LNCaP clone FGC (cell line): ENCODE results near the gene CRELD2.

Experiments
- DNase-seq: peaks from one replicate; pipeline ENCODE4 v3.0.0-alpha.2; 2011; ENCODE audit warnings: low read depth
- H3K4me3 ChIP-seq: 2 replicates; pipeline ENCODE4 v1.5.1; 2011; ENCODE audit warnings: mild to moderate bottlenecking, low read depth, low read length, control low read depth
- CTCF ChIP-seq: IDR thresholded peaks from 2 replicates; pipeline ENCODE4 v1.5.1; 2012; ENCODE audit warnings: mild to moderate bottlenecking; ENCODE audit not compliant: control insufficient read depth, insufficient read depth; ENCODE audit errors: extremely low read depth

CRELD2 gene

GRCh38 chr22:49957826-49958365, 39.5 kb downstream of the CRELD2 start:
- TF ChIP-seq CTCF = no peak
- no peak for DNase-seq
- H3K4me3 ChIP-seq = no peak overlapping the region

- TF ChIP-seq CTCF = no peak
- DNase-seq = no peak
- H3K4me3 ChIP-seq = no peak overlapping the region
Observed at GRCh38 chr22:49958366-49958921, 40.0 kb downstream of the CRELD2 start.

DNA sequence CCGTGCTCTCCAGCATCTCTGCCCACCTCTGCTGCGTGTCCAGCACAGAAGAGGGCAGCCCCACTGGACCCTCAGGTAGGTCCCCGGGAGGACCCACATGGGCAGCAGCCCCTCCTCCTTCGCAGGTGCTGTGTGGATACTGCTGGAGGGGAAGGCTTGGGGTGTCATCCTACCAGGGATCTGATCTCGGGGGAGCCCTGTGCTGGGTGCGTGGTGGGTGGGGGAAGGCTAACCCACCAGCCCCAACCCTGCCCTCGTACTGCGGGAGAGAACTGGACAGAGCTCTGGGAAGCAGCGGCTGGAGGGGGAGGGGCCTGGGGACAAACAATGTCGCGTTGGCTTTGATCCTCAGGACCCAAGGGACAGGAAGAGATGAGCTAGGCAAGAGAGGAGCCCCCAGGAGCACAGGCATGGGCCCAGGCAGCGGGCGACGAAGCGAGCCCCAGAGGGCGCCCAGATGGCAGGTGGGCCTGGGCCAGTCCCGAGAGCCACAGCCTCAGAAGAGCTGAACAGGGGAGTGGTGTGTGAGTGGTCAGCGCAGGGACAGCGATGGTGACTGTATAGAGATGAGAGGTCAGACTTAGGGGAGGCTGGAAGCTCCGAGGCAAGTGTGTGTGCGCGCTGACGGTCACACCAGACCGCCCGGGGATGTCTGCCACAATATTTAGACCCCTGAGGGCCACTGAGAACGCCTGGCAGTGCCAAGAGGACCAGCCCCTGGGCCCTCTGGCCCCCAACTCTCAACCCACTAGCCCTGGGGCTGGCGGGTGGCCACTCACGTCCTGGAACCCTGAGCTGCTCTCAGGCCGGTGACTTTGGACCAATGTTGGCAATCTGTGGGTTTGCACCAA, 40.7 kb downstream of the CRELD2 start:
- TF ChIP-seq CTCF = no peak
- no peak for DNase-seq
- H3K4me3 ChIP-seq = peak overlapping the region; percentile 63

GRCh38 chr22:49959782-49960158, 41.3 kb downstream of the CRELD2 start:
- TF ChIP-seq CTCF = no peak
- no peak for DNase-seq
- H3K4me3 ChIP-seq = peak overlapping the region; percentile 63

DNA sequence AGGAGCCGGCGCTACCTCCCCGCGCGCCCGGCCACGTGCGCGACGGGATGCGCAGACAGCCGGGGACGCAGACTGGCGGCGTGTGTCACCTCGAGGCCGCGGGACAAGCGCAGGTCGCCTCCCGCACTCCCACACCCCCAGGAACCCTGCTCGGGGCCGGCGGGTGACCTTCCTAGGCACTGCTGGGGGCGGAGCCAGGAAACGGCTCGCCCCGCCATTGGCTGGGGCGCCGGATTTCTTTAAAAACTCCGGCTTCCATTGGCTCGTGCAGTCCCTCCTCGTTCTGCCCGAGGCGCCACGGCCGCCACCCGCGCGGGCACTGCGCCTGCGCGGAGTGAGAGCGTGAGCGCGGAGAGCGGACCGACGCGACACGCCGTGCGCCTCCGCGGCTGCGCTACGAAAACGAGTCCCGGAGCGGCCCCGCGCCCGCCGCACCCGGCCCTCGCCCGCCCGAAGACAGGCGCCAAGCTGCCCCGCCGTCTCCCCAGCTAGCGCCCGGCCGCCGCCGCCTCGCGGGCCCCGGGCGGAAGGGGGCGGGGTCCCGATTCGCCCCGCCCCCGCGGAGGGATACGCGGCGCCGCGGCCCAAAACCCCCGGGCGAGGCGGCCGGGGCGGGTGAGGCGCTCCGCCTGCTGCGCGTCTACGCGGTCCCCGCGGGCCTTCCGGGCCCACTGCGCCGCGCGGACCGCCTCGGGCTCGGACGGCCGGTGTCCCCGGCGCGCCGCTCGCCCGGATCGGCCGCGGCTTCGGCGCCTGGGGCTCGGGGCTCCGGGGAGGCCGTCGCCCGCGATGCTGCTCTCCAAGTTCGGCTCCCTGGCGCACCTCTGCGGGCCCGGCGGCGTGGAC, 41.9 kb downstream of the CRELD2 start, which contains the start of gene PIM3:
Gene PIM3, plus strand, starts transcription at position 614 of the 846 bp plus-strand sequence. Its CDS starts 176 bp downstream, at position 790.
- no peak for TF ChIP-seq CTCF
- DNase-seq = peak; percentile 88
- H3K4me3 ChIP-seq = peak within 1 kb of the TSS; percentile 84

DNA sequence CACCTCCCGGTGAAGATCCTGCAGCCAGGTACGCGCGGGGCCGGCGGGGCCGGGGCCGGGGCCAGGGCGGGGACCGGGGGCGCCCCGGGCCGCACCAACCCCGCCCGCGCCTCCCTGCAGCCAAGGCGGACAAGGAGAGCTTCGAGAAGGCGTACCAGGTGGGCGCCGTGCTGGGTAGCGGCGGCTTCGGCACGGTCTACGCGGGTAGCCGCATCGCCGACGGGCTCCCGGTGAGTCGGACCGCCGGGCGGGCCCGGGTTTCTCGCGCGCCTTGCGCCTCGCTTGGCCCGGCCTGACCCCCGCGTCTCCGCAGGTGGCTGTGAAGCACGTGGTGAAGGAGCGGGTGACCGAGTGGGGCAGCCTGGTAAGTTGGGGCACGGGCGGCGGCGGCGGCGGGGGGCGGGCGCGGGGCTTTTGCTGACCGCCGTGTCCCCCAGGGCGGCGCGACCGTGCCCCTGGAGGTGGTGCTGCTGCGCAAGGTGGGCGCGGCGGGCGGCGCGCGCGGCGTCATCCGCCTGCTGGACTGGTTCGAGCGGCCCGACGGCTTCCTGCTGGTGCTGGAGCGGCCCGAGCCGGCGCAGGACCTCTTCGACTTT, 42.7 kb downstream of the CRELD2 start:
- H3K4me3 ChIP-seq = peak overlapping the region; percentile 84
- DNase-seq = no peak
- TF ChIP-seq CTCF = no peak
